ENCODE measurements around the gene QPRT. TPM values are rescaled to one million over a fixed set of nuclear protein-coding genes. Genes with fewer than 3 reads are reported as not detected.

QPRT gene
- total and polyA plus RNA-seq, 2 of the 13 experiments (the other 11 are each of a cell fraction or from before 2014, with no cell fraction given), result 130 to 218 TPM

DNA sequence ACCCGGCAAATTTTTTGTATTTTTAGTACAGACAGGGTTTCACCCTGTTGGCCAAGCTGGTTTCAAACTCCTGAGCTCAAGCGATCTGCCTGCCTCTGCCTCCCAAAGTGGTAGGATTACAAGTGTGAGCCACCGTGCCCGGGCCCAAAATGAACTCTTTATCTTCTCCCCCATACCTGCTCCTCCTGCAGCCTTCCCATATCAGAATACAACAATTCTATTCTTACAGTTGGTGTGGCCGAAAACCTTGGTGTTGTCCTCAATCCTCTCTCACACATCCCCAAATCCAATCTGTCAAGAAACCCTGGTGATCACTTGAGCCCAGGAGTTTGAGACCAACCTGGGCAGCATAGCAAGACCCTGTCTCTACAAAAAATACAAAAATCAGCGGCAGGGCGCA lies 35.4 kb upstream of the QPRT start (continued):
- TF ChIP-seq, protein P1, sequence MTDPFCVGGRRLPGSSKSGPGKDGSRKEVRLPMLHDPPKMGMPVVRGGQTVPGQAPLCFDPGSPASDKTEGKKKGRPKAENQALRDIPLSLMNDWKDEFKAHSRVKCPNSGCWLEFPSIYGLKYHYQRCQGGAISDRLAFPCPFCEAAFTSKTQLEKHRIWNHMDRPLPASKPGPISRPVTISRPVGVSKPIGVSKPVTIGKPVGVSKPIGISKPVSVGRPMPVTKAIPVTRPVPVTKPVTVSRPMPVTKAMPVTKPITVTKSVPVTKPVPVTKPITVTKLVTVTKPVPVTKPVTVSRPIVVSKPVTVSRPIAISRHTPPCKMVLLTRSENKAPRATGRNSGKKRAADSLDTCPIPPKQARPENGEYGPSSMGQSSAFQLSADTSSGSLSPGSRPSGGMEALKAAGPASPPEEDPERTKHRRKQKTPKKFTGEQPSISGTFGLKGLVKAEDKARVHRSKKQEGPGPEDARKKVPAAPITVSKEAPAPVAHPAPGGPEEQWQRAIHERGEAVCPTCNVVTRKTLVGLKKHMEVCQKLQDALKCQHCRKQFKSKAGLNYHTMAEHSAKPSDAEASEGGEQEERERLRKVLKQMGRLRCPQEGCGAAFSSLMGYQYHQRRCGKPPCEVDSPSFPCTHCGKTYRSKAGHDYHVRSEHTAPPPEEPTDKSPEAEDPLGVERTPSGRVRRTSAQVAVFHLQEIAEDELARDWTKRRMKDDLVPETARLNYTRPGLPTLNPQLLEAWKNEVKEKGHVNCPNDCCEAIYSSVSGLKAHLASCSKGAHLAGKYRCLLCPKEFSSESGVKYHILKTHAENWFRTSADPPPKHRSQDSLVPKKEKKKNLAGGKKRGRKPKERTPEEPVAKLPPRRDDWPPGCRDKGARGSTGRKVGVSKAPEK (CRISPR knock-in tag; IDR thresholded peaks at IDR 0.05; ENCODE audit: borderline replicate concordance), result no peak
- no peak for TF ChIP-seq YEATS2 (CRISPR knock-in tag; IDR thresholded peaks at IDR 0.05; ENCODE audit: borderline replicate concordance)
- TF ChIP-seq MTF1 (CRISPR knock-in tag; IDR thresholded peaks at IDR 0.05), result no peak
- TF ChIP-seq ZNF788 (CRISPR knock-in tag; IDR thresholded peaks at IDR 0.05; ENCODE audit: borderline replicate concordance), result no peak
- TF ChIP-seq, protein P2, sequence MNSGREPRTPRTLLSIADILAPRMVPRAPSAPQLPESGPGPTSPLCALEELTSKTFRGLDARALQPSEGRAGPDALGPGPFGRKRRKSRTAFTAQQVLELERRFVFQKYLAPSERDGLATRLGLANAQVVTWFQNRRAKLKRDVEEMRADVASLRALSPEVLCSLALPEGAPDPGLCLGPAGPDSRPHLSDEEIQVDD (CRISPR knock-in tag; IDR thresholded peaks at IDR 0.05; ENCODE audit: borderline replicate concordance), result no peak
- no peak for TF ChIP-seq NFE2L2 (IDR thresholded peaks at IDR 0.05; ENCODE audit: low read length)
- no peak for TF ChIP-seq ZNF326 (CRISPR knock-in tag; IDR thresholded peaks at IDR 0.05; ENCODE audit: borderline replicate concordance)
- TF ChIP-seq PRPF4 (IDR thresholded peaks at IDR 0.05; ENCODE audit: low read depth, low read length, poor library complexity, severe bottlenecking), result no peak
- TF ChIP-seq, protein P3, sequence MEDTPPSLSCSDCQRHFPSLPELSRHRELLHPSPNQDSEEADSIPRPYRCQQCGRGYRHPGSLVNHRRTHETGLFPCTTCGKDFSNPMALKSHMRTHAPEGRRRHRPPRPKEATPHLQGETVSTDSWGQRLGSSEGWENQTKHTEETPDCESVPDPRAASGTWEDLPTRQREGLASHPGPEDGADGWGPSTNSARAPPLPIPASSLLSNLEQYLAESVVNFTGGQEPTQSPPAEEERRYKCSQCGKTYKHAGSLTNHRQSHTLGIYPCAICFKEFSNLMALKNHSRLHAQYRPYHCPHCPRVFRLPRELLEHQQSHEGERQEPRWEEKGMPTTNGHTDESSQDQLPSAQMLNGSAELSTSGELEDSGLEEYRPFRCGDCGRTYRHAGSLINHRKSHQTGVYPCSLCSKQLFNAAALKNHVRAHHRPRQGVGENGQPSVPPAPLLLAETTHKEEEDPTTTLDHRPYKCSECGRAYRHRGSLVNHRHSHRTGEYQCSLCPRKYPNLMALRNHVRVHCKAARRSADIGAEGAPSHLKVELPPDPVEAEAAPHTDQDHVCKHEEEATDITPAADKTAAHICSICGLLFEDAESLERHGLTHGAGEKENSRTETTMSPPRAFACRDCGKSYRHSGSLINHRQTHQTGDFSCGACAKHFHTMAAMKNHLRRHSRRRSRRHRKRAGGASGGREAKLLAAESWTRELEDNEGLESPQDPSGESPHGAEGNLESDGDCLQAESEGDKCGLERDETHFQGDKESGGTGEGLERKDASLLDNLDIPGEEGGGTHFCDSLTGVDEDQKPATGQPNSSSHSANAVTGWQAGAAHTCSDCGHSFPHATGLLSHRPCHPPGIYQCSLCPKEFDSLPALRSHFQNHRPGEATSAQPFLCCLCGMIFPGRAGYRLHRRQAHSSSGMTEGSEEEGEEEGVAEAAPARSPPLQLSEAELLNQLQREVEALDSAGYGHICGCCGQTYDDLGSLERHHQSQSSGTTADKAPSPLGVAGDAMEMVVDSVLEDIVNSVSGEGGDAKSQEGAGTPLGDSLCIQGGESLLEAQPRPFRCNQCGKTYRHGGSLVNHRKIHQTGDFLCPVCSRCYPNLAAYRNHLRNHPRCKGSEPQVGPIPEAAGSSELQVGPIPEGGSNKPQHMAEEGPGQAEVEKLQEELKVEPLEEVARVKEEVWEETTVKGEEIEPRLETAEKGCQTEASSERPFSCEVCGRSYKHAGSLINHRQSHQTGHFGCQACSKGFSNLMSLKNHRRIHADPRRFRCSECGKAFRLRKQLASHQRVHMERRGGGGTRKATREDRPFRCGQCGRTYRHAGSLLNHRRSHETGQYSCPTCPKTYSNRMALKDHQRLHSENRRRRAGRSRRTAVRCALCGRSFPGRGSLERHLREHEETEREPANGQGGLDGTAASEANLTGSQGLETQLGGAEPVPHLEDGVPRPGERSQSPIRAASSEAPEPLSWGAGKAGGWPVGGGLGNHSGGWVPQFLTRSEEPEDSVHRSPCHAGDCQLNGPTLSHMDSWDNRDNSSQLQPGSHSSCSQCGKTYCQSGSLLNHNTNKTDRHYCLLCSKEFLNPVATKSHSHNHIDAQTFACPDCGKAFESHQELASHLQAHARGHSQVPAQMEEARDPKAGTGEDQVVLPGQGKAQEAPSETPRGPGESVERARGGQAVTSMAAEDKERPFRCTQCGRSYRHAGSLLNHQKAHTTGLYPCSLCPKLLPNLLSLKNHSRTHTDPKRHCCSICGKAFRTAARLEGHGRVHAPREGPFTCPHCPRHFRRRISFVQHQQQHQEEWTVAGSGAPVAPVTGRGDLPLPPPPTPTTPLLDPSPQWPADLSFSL (CRISPR knock-in tag; IDR thresholded peaks at IDR 0.05), result no peak
- TF ChIP-seq PAX8 (CRISPR knock-in tag; IDR thresholded peaks at IDR 0.05; ENCODE audit: borderline replicate concordance), result no peak
